Mucosa of rectum (tissue), 2 donors: ENCODE results near the gene PPP2R5D.
A peak's percentile ranks its signal among the peaks of the same experiment; 100 is the strongest.
"Not testable (repeated sequence)": the region's sequence is repeated elsewhere in the genome, so short reads cannot be mapped to it uniquely, and the experiment has no call there.

Source experiments
- H3K27ac ChIP-seq, 2 donors: one replicate each; pipeline ENCODE4 v1.7.0; 2013; ENCODE audit warnings: inconsistent platforms in 2 of 2, low read depth in 2 of 2, low read length in 2 of 2
- H3K27me3 ChIP-seq, 2 donors: one replicate each; pipeline ENCODE4 v1.7.0; 2013; ENCODE audit warnings: low read length in 2 of 2; ENCODE audit not compliant: control insufficient read depth in 2 of 2, insufficient read depth in 2 of 2
- H3K36me3 ChIP-seq, 2 donors: one replicate each; pipeline ENCODE4 v1.7.0; 2013; ENCODE audit warnings: low read length in 2 of 2; ENCODE audit not compliant: control insufficient read depth in 2 of 2, insufficient read depth in 2 of 2
- H3K4me1 ChIP-seq, 2 donors: one replicate each; pipeline ENCODE4 v1.7.0; 2013; ENCODE audit warnings: low read length in 2 of 2, mild to moderate bottlenecking in 1 of 2; ENCODE audit not compliant: control insufficient read depth in 2 of 2, insufficient read depth in 2 of 2
- H3K4me3 ChIP-seq, 2 donors: one replicate each; pipeline ENCODE4 v1.7.0; 2013; ENCODE audit warnings: low read length in 2 of 2
- H3K9ac ChIP-seq, 2 donors: one replicate each; pipeline ENCODE4 v1.7.0; 2013; ENCODE audit warnings: low read length in 2 of 2, low read depth in 1 of 2, mild to moderate bottlenecking in 1 of 2
- H3K9me3 ChIP-seq, 2 donors: one replicate each; pipeline ENCODE4 v1.7.0; 2013; ENCODE audit warnings: low read length in 2 of 2; ENCODE audit not compliant: control insufficient read depth in 2 of 2
- donor health status: healthy.
- donor health status: Normal muscosa, but diverticular disease.

Gene PPP2R5D

DNA sequence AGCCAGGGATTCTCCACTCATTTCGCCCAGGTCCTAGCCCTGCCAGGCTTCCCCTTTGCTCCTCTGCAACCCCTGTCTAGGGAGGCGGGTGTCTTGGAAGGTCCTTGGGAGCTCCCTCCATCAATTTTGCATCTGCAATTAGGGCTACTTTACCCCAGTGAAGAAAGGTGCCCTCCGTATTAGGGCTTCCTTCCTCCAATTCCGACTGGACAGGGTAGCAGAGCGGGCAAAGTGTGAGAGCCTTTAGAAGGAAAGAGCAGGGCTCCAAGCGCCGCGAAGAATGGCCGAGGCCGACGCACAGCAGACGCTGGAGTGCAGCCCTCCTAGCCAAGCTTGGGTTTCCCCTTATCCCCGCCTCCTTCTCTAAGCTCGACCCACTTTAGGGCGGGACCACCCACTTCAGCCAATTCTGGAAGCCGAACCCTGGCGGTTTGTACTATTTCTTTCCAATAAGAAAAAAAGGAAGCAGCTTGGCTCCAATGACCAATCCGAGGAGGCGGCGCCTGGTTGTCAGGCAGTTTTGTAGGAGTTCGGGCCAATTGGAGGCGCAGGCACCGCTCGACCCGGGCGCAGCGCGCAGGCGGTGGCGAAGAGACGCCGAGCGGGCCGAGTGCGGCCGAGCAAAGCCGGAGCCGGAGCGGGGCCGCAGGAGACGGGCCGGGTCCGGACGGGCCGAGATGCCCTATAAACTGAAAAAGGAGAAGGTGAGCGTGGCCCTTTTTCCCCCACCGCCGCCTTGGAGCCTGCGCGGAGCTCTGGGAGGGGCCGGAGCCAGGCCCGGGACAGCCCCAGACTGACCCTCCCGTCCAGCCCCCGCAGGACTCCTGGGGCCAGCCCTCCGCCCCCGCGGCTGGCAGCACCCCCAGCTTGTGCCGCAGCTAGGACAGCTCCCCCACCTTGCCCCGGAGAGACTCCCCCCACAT lies at the start of gene PPP2R5D:
Gene PPP2R5D (plus strand): TSS at position 570 of the 923 bp plus-strand sequence. CDS start 108 bp downstream, at position 678.
- peaks cover 0 to 6% of the 10 kb centered on the region in 2 donors for H3K36me3 ChIP-seq
- peak within 1 kb of the TSS; percentile 81 for H3K9ac ChIP-seq
- peaks cover 23 to 34% of the 10 kb centered on the region in 2 donors for H3K4me1 ChIP-seq
- H3K27ac ChIP-seq = peak within 1 kb of the TSS; percentile 64 to 85
- no peaks in the 10 kb centered on the region for H3K9me3 ChIP-seq
- H3K27me3 ChIP-seq = no peaks in the 10 kb centered on the region
- H3K4me3 ChIP-seq = peak within 1 kb of the TSS; percentile 68 to 88

DNA sequence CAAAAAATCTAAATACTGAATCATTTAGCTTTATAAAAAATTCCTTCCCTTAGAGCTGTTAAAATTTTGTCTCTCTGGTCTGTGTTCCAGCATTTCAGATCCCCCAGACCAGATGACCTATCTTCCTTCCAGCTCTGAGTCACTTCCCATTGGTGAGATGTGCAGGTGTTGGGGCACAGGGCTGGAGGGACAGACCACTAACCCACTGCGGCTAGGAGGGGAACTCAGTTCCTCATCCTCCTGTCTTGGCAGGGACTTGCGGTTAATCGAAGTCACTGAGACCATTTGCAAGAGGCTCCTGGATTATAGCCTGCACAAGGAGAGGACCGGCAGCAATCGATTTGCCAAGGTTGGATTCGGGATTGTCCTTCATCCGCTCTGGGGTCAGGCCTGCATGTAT lies 49.0 kb upstream of the PPP2R5D start:
- H3K27ac ChIP-seq = no peak overlapping the region
- no peaks in the 10 kb centered on the region for H3K9me3 ChIP-seq
- peaks cover 4 to 10% of the 10 kb centered on the region in 2 donors for H3K4me1 ChIP-seq
- H3K9ac ChIP-seq = no peak overlapping the region
- H3K36me3 ChIP-seq = peaks cover 44 to 46% of the 10 kb centered on the region in 2 donors
- H3K4me3 ChIP-seq = no peak overlapping the region
- H3K27me3 ChIP-seq = no peaks in the 10 kb centered on the region

DNA sequence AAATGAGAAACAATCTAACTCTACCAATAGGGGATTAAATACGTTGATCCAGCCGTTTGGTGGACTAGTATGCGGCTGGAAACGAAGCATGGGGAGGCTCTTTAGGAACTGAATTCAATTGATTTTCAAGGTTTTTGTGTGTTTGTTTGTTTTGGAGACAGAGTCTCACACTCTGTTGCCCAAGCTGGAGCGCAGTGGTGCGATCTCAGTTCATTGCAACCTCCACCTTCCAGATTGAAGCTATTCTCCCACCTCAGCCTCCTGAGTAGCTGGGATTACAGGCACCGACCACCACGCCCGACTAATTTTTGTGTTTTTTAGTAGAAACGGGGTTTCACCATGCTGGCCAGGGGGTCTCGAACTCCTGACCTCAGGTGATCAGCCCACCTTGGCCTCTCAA lies 48.0 kb upstream of the PPP2R5D start:
- Histone ChIP-seq H3K4me1 (peaks cover 0 to 3% of the 10 kb centered on the region in 2 donors), H3K9ac (no peak overlapping the region), H3K4me3 (no peak overlapping the region), H3K27me3 (no peaks in the 10 kb centered on the region), H3K36me3 (peaks cover 46 to 51% of the 10 kb centered on the region in 2 donors), H3K27ac (no peak overlapping the region), H3K9me3 (no peaks in the 10 kb centered on the region)

DNA sequence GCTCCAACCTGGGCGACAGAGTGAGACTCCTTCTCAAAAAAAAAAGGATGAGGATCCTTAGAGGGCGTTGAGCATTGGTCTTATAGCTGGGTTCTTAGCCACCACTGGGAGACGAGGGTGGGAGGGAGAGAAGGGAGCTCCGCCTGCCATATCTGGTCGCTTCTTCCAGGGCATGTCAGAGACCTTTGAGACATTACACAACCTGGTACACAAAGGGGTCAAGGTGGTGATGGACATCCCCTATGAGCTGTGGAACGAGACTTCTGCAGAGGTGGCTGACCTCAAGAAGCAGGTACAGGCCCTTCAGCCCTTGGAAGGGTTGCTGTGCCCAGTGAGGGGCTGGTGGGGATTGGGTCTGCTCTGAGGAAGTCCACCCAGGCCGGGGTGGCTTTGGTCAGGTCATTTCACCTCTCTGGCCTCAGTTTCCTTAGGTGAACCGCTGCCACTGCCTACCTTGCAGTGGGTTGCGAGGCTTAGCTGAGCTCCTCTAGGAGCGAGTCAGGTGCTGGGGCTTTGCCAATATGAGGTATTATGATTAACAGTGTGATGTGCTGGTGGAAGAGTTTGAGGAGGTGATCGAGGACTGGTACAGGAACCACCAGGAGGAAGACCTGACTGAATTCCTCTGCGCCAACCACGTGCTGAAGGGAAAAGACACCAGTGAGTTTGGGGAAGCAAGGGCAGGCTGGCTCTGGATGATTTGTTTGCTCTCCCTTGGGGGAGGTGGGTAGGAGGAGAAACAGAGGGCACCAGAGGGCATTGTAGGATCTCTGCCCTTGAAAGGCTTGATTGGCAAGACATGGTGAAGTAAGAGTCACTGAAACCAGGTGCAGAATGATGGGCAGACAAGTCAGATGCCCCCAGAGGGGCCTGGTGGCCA lies 46.6 kb upstream of the PPP2R5D start:
- Histone ChIP-seq H3K27me3 (no peaks in the 10 kb centered on the region), H3K9me3 (no peaks in the 10 kb centered on the region), H3K4me3 (no peak overlapping the region), H3K9ac (no peak overlapping the region), H3K36me3 (peaks cover 46 to 51% of the 10 kb centered on the region in 2 donors), H3K4me1 (no peaks in the 10 kb centered on the region), H3K27ac (no peak overlapping the region)

DNA sequence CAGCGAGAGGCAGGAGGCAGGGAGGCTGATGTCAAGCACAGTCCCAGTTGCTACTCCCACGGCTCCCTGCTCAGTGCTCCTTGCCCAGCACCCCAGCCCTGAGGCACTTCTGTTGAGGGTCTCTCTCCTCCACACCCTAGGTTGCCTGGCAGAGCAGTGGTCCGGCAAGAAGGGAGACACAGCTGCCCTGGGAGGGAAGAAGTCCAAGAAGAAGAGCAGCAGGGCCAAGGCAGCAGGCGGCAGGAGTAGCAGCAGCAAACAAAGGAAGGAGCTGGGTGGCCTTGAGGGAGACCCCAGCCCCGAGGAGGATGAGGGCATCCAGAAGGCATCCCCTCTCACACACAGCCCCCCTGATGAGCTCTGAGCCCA lies 46.0 kb upstream of the PPP2R5D start:
- H3K27me3 ChIP-seq = no peaks in the 10 kb centered on the region
- peaks cover 46 to 51% of the 10 kb centered on the region in 2 donors for H3K36me3 ChIP-seq
- no peak overlapping the region for H3K27ac ChIP-seq
- no peaks in the 10 kb centered on the region for H3K4me1 ChIP-seq
- H3K4me3 ChIP-seq = no peak overlapping the region
- no peaks in the 10 kb centered on the region for H3K9me3 ChIP-seq
- no peak overlapping the region for H3K9ac ChIP-seq

DNA sequence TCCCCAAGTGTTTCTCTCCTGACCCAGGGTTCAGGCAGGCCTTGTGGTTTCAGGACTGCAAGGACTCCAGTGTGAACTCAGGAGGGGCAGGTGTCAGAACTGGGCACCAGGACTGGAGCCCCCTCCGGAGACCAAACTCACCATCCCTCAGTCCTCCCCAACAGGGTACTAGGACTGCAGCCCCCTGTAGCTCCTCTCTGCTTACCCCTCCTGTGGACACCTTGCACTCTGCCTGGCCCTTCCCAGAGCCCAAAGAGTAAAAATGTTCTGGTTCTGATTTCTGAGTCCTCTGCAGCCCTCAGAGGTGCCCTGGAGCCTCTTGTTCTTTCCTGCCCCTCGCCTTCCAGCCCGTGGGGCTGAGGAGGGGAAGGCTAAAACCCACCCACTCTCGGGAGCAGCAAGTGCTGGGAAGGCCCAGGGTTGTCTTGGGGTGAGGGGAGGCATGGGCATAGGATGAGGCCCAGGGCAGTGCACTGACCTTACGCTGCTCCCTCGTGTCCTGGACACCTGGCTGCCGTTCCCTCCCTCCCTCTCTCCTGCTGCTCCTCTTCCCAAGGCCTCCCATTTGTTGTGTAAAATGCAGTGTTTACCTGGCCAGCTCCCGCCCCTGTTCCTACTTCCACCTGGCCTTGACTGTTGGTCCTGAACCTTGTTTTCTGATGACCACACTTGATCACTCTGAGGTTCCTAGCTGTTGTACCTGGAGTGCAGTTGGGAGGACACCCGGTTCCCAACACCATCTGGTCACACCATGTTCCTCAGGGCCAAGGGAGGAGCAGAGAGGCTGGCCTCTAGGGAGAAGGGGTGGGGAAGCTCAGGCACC lies 45.2 kb upstream of the PPP2R5D start:
- H3K9ac ChIP-seq = no peak overlapping the region
- no peak overlapping the region for H3K4me3 ChIP-seq
- no peaks in the 10 kb centered on the region for H3K4me1 ChIP-seq
- H3K9me3 ChIP-seq = no peaks in the 10 kb centered on the region
- no peak overlapping the region for H3K27ac ChIP-seq
- peaks cover 45 to 52% of the 10 kb centered on the region in 2 donors for H3K36me3 ChIP-seq
- no peaks in the 10 kb centered on the region for H3K27me3 ChIP-seq

DNA sequence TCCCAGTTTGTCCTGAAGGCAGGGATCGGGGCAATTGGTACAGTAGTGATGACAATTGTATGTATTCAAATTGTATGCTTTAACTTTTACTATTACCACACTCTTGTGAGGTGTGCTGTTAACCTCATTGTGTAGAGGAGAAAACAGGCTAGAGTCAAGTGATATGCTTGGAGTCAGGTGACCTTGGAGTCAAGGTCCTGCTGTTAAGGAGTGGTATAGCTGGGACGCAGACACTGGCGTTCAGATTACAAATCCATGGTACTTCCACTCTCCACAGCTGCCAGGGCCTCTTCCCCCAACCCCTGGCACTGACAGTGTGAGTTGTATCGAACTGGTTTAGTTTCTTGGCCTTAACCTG lies 44.6 kb upstream of the PPP2R5D start:
- H3K27me3 ChIP-seq = no peaks in the 10 kb centered on the region
- peaks cover 40 to 49% of the 10 kb centered on the region in 2 donors for H3K36me3 ChIP-seq
- no peak overlapping the region for H3K9ac ChIP-seq
- H3K4me3 ChIP-seq = no peak overlapping the region
- no peaks in the 10 kb centered on the region for H3K4me1 ChIP-seq
- H3K27ac ChIP-seq = no peak overlapping the region
- no peaks in the 10 kb centered on the region for H3K9me3 ChIP-seq

DNA sequence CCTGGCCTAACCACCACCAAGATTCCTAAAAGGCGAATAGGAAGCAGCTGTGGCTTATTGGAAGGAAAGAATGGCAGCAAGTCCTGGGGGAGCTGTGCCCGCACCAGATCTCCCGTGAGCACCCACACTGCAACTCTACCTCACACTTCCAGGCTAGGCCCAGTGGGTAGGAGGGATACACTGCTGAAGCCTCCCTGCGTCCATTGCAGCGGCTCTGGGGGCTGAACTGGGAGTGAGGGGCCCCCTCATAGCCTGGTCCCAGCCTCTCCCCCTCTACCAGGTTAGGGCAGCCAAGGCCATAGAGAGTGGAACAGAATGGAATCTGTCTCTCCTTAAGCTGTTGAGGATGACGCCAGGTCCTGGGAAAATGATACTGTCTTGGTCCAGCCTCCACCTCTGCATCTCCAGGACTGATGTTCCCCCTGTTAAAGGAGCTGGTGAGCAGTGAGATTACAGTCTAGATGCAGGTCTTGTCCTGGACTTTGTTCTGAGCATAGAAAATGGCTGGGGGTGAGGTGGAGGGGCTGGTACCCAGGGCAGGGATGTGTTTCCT lies 43.8 kb upstream of the PPP2R5D start:
- Histone ChIP-seq H3K27ac (no peak overlapping the region), H3K4me3 (no peak overlapping the region), H3K36me3 (peaks cover 37 to 45% of the 10 kb centered on the region in 2 donors), H3K9me3 (no peaks in the 10 kb centered on the region), H3K9ac (no peak overlapping the region), H3K4me1 (no peaks in the 10 kb centered on the region), H3K27me3 (no peaks in the 10 kb centered on the region)

DNA sequence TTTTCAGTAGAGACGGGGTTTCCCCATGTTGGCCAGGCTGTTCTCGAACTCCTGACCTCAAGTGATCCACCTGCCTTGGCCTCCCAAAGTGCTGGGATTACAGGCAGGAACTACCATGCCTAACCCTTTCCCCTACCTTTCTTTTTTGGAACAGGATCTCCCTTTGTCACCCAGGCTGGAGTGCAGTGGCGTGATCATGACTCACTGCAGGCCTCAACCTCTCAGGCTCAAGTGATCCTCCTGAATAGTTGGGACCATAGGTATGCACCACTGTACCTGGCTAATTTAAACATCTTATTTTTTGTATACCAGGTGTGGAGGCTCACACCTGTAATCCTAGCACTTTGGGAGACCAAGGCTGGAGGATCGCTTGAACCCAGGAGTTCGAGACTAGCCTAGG lies 43.0 kb upstream of the PPP2R5D start:
- not testable (repeated sequence) for H3K4me1 ChIP-seq, H3K27me3 ChIP-seq, H3K4me3 ChIP-seq, H3K9ac ChIP-seq, H3K27ac ChIP-seq, H3K9me3 ChIP-seq
- peaks cover 31 to 38% of the 10 kb centered on the region in 2 donors for H3K36me3 ChIP-seq
